NB4 (cell line): Measurements from ENCODE around the gene CISD1.

ENCODE experiments used
- POLR2A ChIP-seq: IDR thresholded peaks from 2 replicates; pipeline ENCODE4 v1.6.1; 2011; ENCODE audit warnings: mild to moderate bottlenecking; ENCODE audit not compliant: insufficient read length; ENCODE audit errors: extremely low read depth
- TF ChIP-seq, protein P1 (sequence below): IDR thresholded peaks from 2 replicates; pipeline ENCODE4 v1.6.1; 2011; ENCODE audit warnings: low read depth, low read length
- TF ChIP-seq, protein P2 (sequence below): IDR thresholded peaks from one replicate; pipeline ENCODE4 v1.5.1; 2012; ENCODE audit warnings: low read depth, low read length

DNA sequence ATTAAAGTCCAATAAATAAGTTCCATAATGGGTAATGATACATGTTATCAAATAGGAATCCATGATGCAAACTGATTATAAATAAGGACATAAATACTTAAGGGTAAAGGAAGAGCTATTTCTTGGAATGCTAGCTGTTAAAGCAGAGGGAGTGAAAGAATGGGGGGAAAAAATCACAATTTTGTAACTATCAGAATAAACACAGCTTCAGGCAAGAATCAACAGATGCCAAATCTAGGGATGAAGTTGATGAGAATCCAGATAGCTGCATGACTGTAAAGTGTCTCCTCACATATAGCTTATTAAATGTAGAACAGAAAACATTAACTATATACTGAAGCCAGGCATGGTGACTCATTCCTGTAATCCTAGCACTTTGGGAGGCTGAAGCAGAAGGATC is 6.2 kb upstream of the CISD1 start:
- TF ChIP-seq, protein P1, sequence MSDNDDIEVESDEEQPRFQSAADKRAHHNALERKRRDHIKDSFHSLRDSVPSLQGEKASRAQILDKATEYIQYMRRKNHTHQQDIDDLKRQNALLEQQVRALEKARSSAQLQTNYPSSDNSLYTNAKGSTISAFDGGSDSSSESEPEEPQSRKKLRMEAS, result no peak
- TF ChIP-seq, protein P2, sequence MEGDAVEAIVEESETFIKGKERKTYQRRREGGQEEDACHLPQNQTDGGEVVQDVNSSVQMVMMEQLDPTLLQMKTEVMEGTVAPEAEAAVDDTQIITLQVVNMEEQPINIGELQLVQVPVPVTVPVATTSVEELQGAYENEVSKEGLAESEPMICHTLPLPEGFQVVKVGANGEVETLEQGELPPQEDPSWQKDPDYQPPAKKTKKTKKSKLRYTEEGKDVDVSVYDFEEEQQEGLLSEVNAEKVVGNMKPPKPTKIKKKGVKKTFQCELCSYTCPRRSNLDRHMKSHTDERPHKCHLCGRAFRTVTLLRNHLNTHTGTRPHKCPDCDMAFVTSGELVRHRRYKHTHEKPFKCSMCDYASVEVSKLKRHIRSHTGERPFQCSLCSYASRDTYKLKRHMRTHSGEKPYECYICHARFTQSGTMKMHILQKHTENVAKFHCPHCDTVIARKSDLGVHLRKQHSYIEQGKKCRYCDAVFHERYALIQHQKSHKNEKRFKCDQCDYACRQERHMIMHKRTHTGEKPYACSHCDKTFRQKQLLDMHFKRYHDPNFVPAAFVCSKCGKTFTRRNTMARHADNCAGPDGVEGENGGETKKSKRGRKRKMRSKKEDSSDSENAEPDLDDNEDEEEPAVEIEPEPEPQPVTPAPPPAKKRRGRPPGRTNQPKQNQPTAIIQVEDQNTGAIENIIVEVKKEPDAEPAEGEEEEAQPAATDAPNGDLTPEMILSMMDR, result no peak
- no peak for TF ChIP-seq POLR2A
